Stomach (tissue), 4 donors: Measurements from ENCODE around the gene C2CD3.

Source experiments
- CTCF ChIP-seq, 7 experiments: fragments of 450-650 bp in 4 of 7; fragments of 200-600 bp in 3 of 7; sonication (generic) in 3 of 7; IDR thresholded peaks; one replicate each; pipeline ENCODE4 v1.5.1; 2016 to 2019; ENCODE audit warnings: antibody characterized with exemption in 7 of 7, control low read depth in 2 of 7, mild to moderate bottlenecking in 1 of 7
- POLR2A ChIP-seq, 4 donors: fragments of 450-650 bp; IDR thresholded peaks; one replicate each; pipeline ENCODE4 v1.6.1; 2016; ENCODE audit warnings: antibody characterized with exemption in 4 of 4, control low read depth in 2 of 4, mild to moderate bottlenecking in 1 of 4, moderate library complexity in 1 of 4
- POLR2AphosphoS5 ChIP-seq, 3 donors: sonication (generic); formaldehyde crosslinking; IDR thresholded peaks; one replicate each; pipeline ENCODE4 v1.6.1; 2016; ENCODE audit warnings: antibody characterized with exemption in 3 of 3

- TF ChIP-seq CTCF (IDR thresholded peaks at IDR 0.05): no peak
- no peak for TF ChIP-seq POLR2AphosphoS5 (IDR thresholded peaks at IDR 0.05)
- no peak for TF ChIP-seq POLR2A (IDR thresholded peaks at IDR 0.05)
Observed at GRCh38 chr11:74009230-74009547, 161.6 kb downstream of the C2CD3 start.
